GM12874 (cell line): ENCODE data around the gene WNT5B.

Experiments
- TF ChIP-seq, protein P1 (sequence below): IDR thresholded peaks from 2 replicates; pipeline ENCODE4 v1.5.1; 2011; ENCODE audit warnings: low read depth, mild to moderate bottlenecking, control low read depth, low read length, moderate library complexity; ENCODE audit not compliant: insufficient read depth

WNT5B gene

DNA sequence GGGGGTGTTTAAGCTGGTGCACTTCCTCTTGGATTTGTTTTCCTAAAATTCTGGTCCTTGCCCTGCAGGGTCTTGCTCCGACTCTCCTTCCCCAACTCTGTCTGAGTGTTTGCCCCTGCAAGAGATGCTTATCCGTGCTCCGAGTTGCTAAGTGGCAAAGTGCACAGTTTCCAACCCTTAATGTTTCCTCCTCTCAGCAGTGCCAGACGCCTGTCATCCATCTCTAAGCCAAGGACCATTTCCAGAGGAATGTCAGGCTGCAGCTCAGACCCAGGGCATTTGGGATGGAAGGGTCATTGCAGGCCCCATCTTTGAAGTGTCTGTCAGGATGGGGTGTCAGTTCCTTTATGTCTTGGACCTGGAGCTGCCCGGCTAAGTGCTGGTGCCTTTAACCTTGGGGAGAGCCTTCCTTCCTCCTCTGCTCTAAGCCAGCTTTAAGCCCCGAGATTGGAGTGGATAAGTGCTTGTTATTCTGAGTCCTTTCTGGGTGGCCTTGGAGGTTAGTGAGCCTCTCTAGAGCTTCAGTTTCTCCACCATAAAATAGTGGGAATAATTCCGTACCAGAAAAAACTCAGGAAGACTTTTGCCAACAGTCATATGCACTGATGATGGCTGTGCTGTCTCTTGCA lies 15.0 kb downstream of the WNT5B start:
- TF ChIP-seq, protein P1, sequence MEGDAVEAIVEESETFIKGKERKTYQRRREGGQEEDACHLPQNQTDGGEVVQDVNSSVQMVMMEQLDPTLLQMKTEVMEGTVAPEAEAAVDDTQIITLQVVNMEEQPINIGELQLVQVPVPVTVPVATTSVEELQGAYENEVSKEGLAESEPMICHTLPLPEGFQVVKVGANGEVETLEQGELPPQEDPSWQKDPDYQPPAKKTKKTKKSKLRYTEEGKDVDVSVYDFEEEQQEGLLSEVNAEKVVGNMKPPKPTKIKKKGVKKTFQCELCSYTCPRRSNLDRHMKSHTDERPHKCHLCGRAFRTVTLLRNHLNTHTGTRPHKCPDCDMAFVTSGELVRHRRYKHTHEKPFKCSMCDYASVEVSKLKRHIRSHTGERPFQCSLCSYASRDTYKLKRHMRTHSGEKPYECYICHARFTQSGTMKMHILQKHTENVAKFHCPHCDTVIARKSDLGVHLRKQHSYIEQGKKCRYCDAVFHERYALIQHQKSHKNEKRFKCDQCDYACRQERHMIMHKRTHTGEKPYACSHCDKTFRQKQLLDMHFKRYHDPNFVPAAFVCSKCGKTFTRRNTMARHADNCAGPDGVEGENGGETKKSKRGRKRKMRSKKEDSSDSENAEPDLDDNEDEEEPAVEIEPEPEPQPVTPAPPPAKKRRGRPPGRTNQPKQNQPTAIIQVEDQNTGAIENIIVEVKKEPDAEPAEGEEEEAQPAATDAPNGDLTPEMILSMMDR, result no peak

GRCh38 chr12:1644534-1645438 lies 15.8 kb downstream of the WNT5B start:
- TF ChIP-seq, protein P1, result no peak

DNA sequence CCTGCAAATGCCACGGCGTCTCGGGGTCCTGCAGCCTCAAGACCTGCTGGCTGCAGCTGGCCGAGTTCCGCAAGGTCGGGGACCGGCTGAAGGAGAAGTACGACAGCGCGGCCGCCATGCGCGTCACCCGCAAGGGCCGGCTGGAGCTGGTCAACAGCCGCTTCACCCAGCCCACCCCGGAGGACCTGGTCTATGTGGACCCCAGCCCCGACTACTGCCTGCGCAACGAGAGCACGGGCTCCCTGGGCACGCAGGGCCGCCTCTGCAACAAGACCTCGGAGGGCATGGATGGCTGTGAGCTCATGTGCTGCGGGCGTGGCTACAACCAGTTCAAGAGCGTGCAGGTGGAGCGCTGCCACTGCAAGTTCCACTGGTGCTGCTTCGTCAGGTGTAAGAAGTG lies 16.8 kb downstream of the WNT5B start:
- TF ChIP-seq, protein P1, result no peak

DNA sequence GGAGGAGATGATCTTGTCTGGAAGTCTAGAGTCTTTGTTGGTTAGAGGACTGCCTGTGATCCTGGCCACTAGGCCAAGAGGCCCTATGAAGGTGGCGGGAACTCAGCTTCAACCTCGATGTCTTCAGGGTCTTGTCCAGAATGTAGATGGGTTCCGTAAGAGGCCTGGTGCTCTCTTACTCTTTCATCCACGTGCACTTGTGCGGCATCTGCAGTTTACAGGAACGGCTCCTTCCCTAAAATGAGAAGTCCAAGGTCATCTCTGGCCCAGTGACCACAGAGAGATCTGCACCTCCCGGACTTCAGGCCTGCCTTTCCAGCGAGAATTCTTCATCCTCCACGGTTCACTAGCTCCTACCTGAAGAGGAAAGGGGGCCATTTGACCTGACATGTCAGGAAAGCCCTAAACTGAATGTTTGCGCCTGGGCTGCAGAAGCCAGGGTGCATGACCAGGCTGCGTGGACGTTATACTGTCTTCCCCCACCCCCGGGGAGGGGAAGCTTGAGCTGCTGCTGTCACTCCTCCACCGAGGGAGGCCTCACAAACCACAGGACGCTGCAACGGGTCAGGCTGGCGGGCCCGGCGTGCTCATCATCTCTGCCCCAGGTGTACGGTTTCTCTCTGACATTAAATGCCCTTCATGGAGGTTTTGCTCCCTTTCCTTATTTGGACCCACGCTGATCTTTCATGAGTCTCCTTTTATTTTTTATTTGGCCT lies 17.7 kb downstream of the WNT5B start:
- TF ChIP-seq, protein P1, result no peak

DNA sequence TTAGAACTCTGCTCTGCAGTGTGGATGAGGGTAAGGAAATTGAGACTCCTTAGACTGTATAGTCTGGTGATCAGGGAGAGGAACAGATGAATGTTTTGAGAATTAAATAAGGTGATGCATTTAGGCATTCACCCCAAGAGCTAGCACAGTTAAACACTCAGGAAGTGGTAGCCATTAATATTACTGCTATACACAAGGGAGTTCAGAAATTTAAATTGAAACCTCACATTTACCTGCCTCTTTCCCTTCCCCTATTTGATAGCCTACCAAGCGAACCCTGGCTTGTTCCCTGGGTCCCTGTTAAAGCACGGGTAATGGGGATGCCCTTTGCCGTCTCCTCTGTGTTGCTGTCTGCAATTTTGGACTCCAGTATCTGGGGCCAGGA lies 18.2 kb downstream of the WNT5B start:
- TF ChIP-seq, protein P1, result no peak

- TF ChIP-seq, protein P1, result no peak
These were observed 21.4 kb downstream of the WNT5B start for GRCh38 chr12:1650260-1650977.
